DND-41 (cell line): ENCODE results near the gene ESF1.

Experiments
- ATAC-seq: fragments of 200-7000 bp; cut with Tn5 transposase; 3 replicates; pipeline ENCODE4 v1.9.1; 2021; ENCODE audit warnings: low read depth; ENCODE audit not compliant: insufficient read depth
- DNase-seq: peaks from one replicate; pipeline ENCODE4 v3.0.0-alpha.2; 2020
- H2AFZ ChIP-seq: 2 replicates; pipeline ENCODE4 v1.6.0; 2012; ENCODE audit warnings: low read depth, low read length
- H3K27ac ChIP-seq: 2 replicates; pipeline ENCODE4 v1.5.1; 2012; ENCODE audit warnings: low read length, inconsistent platforms
- H3K27me3 ChIP-seq: fragments of 200-600 bp; sonication (generic); 2 replicates; pipeline ENCODE4 v1.6.0; 2012; ENCODE audit warnings: low read length, mild to moderate bottlenecking, inconsistent platforms; ENCODE audit not compliant: insufficient read depth, poor library complexity
- H3K36me3 ChIP-seq: 2 replicates; pipeline ENCODE4 v1.5.1; 2012; ENCODE audit warnings: low read length, inconsistent platforms; ENCODE audit not compliant: insufficient read depth
- H3K4me1 ChIP-seq: 2 replicates; pipeline ENCODE4 v1.5.1; 2012; ENCODE audit warnings: mild to moderate bottlenecking, low read length; ENCODE audit not compliant: insufficient read depth
- H3K4me2 ChIP-seq: 2 replicates; pipeline ENCODE4 v1.6.0; 2012; ENCODE audit warnings: mild to moderate bottlenecking, moderate library complexity, low read length, inconsistent platforms; ENCODE audit not compliant: insufficient read depth
- H3K4me3 ChIP-seq, 2 experiments: fragments of 200-600 bp in 1 of 2; shearing (Covaris generic) in 1 of 2; 2 replicates each; pipeline ENCODE4 v1.5.1; 2012 to 2016; ENCODE audit warnings: inconsistent platforms in 2 of 2, low read length in 2 of 2, mild to moderate bottlenecking in 2 of 2, low read depth in 1 of 2, moderate library complexity in 1 of 2
- H3K79me2 ChIP-seq: 2 replicates; pipeline ENCODE4 v1.6.0; 2012; ENCODE audit warnings: low read length, inconsistent platforms; ENCODE audit not compliant: insufficient read depth
- H3K9ac ChIP-seq: 2 replicates; pipeline ENCODE4 v1.6.0; 2012; ENCODE audit warnings: low read depth, mild to moderate bottlenecking, inconsistent platforms, low read length, moderate library complexity
- H3K9me3 ChIP-seq: 2 replicates; pipeline ENCODE4 v1.5.1; 2012; ENCODE audit warnings: low read length, moderate library complexity, mild to moderate bottlenecking, inconsistent platforms; ENCODE audit not compliant: insufficient read depth, severe bottlenecking
- H4K20me1 ChIP-seq: 2 replicates; pipeline ENCODE4 v1.6.0; 2012; ENCODE audit warnings: low read length; ENCODE audit not compliant: insufficient read depth
- CTCF ChIP-seq: IDR thresholded peaks from 2 replicates; pipeline ENCODE4 v1.5.1; 2012; ENCODE audit warnings: borderline replicate concordance, low read length, moderate library complexity, mild to moderate bottlenecking; ENCODE audit not compliant: poor library complexity, severe bottlenecking; ENCODE audit errors: extremely low read depth
- EZH2 ChIP-seq: IDR thresholded peaks from 3 replicates; pipeline ENCODE4 v1.6.1; 2012; ENCODE audit warnings: borderline replicate concordance, low read depth, mild to moderate bottlenecking, moderate library complexity, low read length, inconsistent platforms; ENCODE audit not compliant: severe bottlenecking

ESF1 gene

GRCh38 chr20:13755809-13756208 lies 28.9 kb downstream of the ESF1 start:
- Histone ChIP-seq H3K27me3 (no peaks in the 10 kb centered on the region), H3K4me3 (no peak overlapping the region), H3K36me3 (peaks cover 86% of the 10 kb centered on the region), H3K9me3 (no peaks in the 10 kb centered on the region), H2AFZ (no peak overlapping the region), H3K27ac (peak overlapping the region; percentile 43; the same call in 1 of the 2 replicates), H3K79me2 (peaks cover 26% of the 10 kb centered on the region), H3K4me1 (peaks cover 19% of the 10 kb centered on the region), H4K20me1 (no peaks in the 10 kb centered on the region), H3K9ac (no peak overlapping the region), H3K4me2 (no peak overlapping the region)
- TF ChIP-seq CTCF (no peak), EZH2 (no peak)
- no peak for ATAC-seq
- no peak for DNase-seq

- no peaks in the 10 kb centered on the region for H4K20me1 ChIP-seq
- no peak overlapping the region for H3K4me3 ChIP-seq
- no peaks in the 10 kb centered on the region for H3K9me3 ChIP-seq
- peak overlapping the region; percentile 40 for H3K27ac ChIP-seq
- no peak overlapping the region for H3K9ac ChIP-seq
- H3K36me3 ChIP-seq: peaks cover 82% of the 10 kb centered on the region
- no peak overlapping the region for H2AFZ ChIP-seq
- no peak overlapping the region for H3K4me2 ChIP-seq
- ATAC-seq (no peak), DNase-seq (no peak)
- no peaks in the 10 kb centered on the region for H3K27me3 ChIP-seq
- peaks cover 6% of the 10 kb centered on the region for H3K4me1 ChIP-seq
- H3K79me2 ChIP-seq: peaks cover 31% of the 10 kb centered on the region
- TF ChIP-seq CTCF (no peak), EZH2 (no peak)
These were observed 31.2 kb downstream of the ESF1 start for GRCh38 chr20:13753436-13754036.

GRCh38 chr20:13749811-13750210 lies 34.9 kb downstream of the ESF1 start:
- DNase-seq (no peak), ATAC-seq (no peak)
- Histone ChIP-seq H3K36me3 (peaks cover 68% of the 10 kb centered on the region), H4K20me1 (no peaks in the 10 kb centered on the region), H2AFZ (no peak overlapping the region), H3K9ac (no peak overlapping the region), H3K4me2 (no peak overlapping the region), H3K4me1 (no peaks in the 10 kb centered on the region), H3K9me3 (no peaks in the 10 kb centered on the region), H3K79me2 (peaks cover 10% of the 10 kb centered on the region; the same call in 1 of the 2 replicates), H3K27me3 (no peaks in the 10 kb centered on the region), H3K4me3 (no peak overlapping the region), H3K27ac (peak overlapping the region; percentile 8; the same call in 1 of the 2 replicates)
- TF ChIP-seq EZH2 (no peak), CTCF (no peak)
